H1 (cell line): ENCODE measurements around the gene SEZ6. TPM values are rescaled to one million over a fixed set of nuclear protein-coding genes. Genes with fewer than 3 reads are reported as not detected.
A peak's percentile ranks its signal among the peaks of the same experiment; 100 is the strongest.

Experiments
- ASH2L ChIP-seq: fragments of 200-600, 300-600 bp; sonication (generic); IDR thresholded peaks from one replicate; pipeline ENCODE4 v1.7.1; 2017; ENCODE audit warnings: low read length
- CBX5 ChIP-seq: fragments of 300-800, 300-1000 bp; sonication (generic); IDR thresholded peaks from 2 replicates; pipeline ENCODE4 v1.7.1; 2016; ENCODE audit warnings: antibody characterized with exemption, low read length, low read depth
- CBX8 ChIP-seq: fragments of 300-800, 300-1000 bp; sonication (generic); IDR thresholded peaks from 2 replicates; pipeline ENCODE4 v1.7.1; 2016; ENCODE audit warnings: low read depth, low read length, borderline replicate concordance
- EP300 ChIP-seq, 2 experiments: IDR thresholded peaks; 1 replicate in 1 of 2; 2 replicates in 1 of 2; pipeline ENCODE4 v1.6.1; 2011 to 2012; ENCODE audit warnings: low read depth in 2 of 2, low read length in 2 of 2, mild to moderate bottlenecking in 2 of 2, borderline replicate concordance in 1 of 2, inconsistent platforms in 1 of 2, moderate library complexity in 1 of 2
- GABPA ChIP-seq: IDR thresholded peaks from 2 replicates; pipeline ENCODE4 v1.6.1; 2011; ENCODE audit warnings: mild to moderate bottlenecking, low read length, moderate library complexity, borderline replicate concordance; ENCODE audit not compliant: insufficient read depth
- HDAC2 ChIP-seq, 2 experiments: fragments of 300-600 bp in 1 of 2; sonication (generic) in 1 of 2; IDR thresholded peaks; 2 replicates each; pipeline ENCODE4 v1.6.1; 2011 to 2012; ENCODE audit warnings: low read depth in 2 of 2, low read length in 2 of 2, mild to moderate bottlenecking in 2 of 2, moderate library complexity in 2 of 2, borderline replicate concordance in 1 of 2, inconsistent platforms in 1 of 2
- JUN ChIP-seq: IDR thresholded peaks from 2 replicates; pipeline ENCODE4 v1.6.1; 2011; ENCODE audit warnings: low read depth, mild to moderate bottlenecking, improper control_type of control experiment, low read length
- JUND ChIP-seq: IDR thresholded peaks from 2 replicates; pipeline ENCODE4 v1.6.1; 2011; ENCODE audit warnings: mild to moderate bottlenecking, improper control_type of control experiment, low read length
- MAFK ChIP-seq: IDR thresholded peaks from 2 replicates; pipeline ENCODE4 v1.6.1; 2012; ENCODE audit warnings: low read depth, mild to moderate bottlenecking, improper control_type of control experiment, low read length
- PHF8 ChIP-seq: fragments of 200-600 bp; sonication (generic); conservative IDR thresholded peaks from 2 replicates; pipeline ENCODE4 v1.7.1; 2012; ENCODE audit warnings: low read depth, mild to moderate bottlenecking, inconsistent platforms, low read length, moderate library complexity
- POLR2AphosphoS5 ChIP-seq: IDR thresholded peaks from 2 replicates; pipeline ENCODE4 v1.6.1; 2011; ENCODE audit warnings: low read depth, low read length
- POU5F1 ChIP-seq: IDR thresholded peaks from 2 replicates; pipeline ENCODE4 v1.6.1; 2011; ENCODE audit warnings: low read depth, mild to moderate bottlenecking, low read length, moderate library complexity
- RXRA ChIP-seq: IDR thresholded peaks from 2 replicates; pipeline ENCODE4 v1.6.1; 2011; ENCODE audit warnings: low read depth, mild to moderate bottlenecking, low read length, moderate library complexity; ENCODE audit not compliant: insufficient read depth
- SAP30 ChIP-seq: fragments of 300-600 bp; sonication (generic); IDR thresholded peaks from 2 replicates; pipeline ENCODE4 v1.7.1; 2012; ENCODE audit warnings: low read length, moderate library complexity, mild to moderate bottlenecking, inconsistent platforms; ENCODE audit not compliant: insufficient read depth, insufficient replicate concordance
- SP2 ChIP-seq: IDR thresholded peaks from 2 replicates; pipeline ENCODE4 v1.6.1; 2012; ENCODE audit warnings: mild to moderate bottlenecking, low read length, inconsistent platforms
- SUZ12 ChIP-seq: fragments of 200-600 bp; sonication (generic); IDR thresholded peaks from 2 replicates; pipeline ENCODE4 v1.6.1; 2012; ENCODE audit warnings: mild to moderate bottlenecking, inconsistent platforms, low read length, moderate library complexity, mixed read lengths
- TCF12 ChIP-seq: IDR thresholded peaks from 2 replicates; pipeline ENCODE4 v1.6.1; 2011; ENCODE audit warnings: low read depth, mild to moderate bottlenecking, low read length
- YY1 ChIP-seq: IDR thresholded peaks from 2 replicates; pipeline ENCODE4 v1.6.1; 2011; ENCODE audit warnings: low read depth, mild to moderate bottlenecking, low read length
- polyA plus RNA-seq, 7 experiments: library from polyadenylated mRNA; depleted of rRNA in 3 of 7; stranded (reverse) in 5 of 7; unstranded in 2 of 7; fragments of >200 nt in 5 of 7; fragments of 200-250 nt in 2 of 7; gene quantifications; 1 replicate in 5 of 7; 2 replicates in 1 of 7; 4 replicates in 1 of 7; pipeline versions ENCODE4 v1.2.1 to v1.2.3, GENCODE V29; 2011 to 2013; ENCODE audit warnings: missing spikeins in 2 of 7, mixed read lengths in 2 of 7
- total RNA-seq: library from RNA; stranded (reverse); fragmentation: NEBNext Ultra II Directional; extraction: Animal tissue kit (Norgen Biotek cat#: 25700); gene quantifications from 2 replicates; pipeline ENCODE4 v1.2.1, GENCODE V29; 2021
- TF ChIP-seq, protein P1 (sequence below): IDR thresholded peaks from 2 replicates; pipeline ENCODE4 v1.6.1; 2012; ENCODE audit warnings: low read length, inconsistent platforms
- TF ChIP-seq, protein P2 (sequence below): IDR thresholded peaks from 2 replicates; pipeline ENCODE4 v1.6.1; 2012; ENCODE audit warnings: inconsistent platforms

SEZ6 gene
- total and polyA plus RNA-seq, 2 of the 8 experiments (the other 6 are each of a cell fraction or from before 2014, with no cell fraction given) = 6.9 to 16.1 TPM

DNA sequence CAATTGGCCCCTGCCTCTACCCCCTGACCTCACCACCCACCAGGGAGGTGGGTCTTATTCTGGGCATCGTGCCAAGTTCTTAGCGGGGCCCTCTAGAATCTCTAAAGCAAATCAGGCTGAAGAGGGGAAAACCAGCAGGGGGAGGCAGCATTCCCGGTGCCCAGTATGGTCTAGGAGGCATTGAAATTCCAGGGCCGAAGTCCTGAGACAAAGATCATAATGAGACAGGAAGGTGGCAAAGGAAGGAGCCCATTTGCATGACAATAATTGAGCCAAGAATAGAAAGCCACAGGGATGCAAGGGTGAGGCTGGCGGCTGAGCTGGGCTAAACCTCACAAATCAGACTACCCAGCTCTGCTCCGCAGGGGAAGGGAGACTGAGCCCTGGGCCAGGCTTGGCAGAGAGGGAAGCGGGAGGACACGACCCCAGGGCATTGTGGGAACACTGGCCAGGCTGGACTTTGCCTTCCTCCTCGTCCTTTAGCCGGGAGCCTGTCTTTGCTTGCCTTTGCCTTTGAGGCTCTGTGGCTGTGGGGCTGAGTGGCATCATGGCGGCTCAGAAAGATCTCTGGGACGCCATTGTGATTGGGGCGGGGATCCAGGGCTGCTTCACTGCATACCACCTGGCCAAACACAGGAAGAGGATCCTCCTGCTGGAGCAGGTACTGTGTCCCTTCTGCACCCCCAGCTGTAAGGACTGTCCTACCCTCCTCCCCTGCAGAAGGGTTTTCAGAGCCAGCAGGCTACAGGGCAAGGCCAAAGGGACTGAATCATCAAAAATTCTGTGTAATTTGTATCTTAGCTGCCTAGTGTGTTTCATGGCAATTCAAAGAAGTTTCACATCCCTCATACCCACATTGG, 37.1 kb upstream of the SEZ6 start, which contains the start of gene PIPOX (continued):
- TF ChIP-seq SP2 = no peak
- no peak for TF ChIP-seq MAFK
- no peak for TF ChIP-seq SUZ12
- TF ChIP-seq CBX5 = no peak
- TF ChIP-seq ASH2L = peak; percentile 46
- peak; percentile 83 for TF ChIP-seq YY1
- TF ChIP-seq PHF8 = no peak
- peak; percentile 96 for TF ChIP-seq POU5F1
- no peak for TF ChIP-seq GABPA
- TF ChIP-seq SAP30 = no peak
- peak in 1 of 2 experiments; percentile 85; a peak in 1 of 3 replicates for TF ChIP-seq EP300 (IDR thresholded peaks at IDR 0.05; ENCODE audit: borderline replicate concordance in 1 of 2, low read depth in 2 of 2, low read length in 2 of 2)
- no peak; the same call in 1 of the 2 replicates for TF ChIP-seq JUND
- no peak for TF ChIP-seq RXRA
- no peak; the same call in 1 of the 2 replicates for TF ChIP-seq JUN
- TF ChIP-seq, protein P1, sequence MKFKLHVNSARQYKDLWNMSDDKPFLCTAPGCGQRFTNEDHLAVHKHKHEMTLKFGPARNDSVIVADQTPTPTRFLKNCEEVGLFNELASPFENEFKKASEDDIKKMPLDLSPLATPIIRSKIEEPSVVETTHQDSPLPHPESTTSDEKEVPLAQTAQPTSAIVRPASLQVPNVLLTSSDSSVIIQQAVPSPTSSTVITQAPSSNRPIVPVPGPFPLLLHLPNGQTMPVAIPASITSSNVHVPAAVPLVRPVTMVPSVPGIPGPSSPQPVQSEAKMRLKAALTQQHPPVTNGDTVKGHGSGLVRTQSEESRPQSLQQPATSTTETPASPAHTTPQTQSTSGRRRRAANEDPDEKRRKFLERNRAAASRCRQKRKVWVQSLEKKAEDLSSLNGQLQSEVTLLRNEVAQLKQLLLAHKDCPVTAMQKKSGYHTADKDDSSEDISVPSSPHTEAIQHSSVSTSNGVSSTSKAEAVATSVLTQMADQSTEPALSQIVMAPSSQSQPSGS = 0 out of 2 replicates have a peak, but pooled peaks have one; percentile 54
- peak; percentile 83 for TF ChIP-seq TCF12
- no peak for TF ChIP-seq CBX8
- peak; percentile 71; the same call in 1 of the 2 replicates for TF ChIP-seq POLR2AphosphoS5
- TF ChIP-seq, protein P2, sequence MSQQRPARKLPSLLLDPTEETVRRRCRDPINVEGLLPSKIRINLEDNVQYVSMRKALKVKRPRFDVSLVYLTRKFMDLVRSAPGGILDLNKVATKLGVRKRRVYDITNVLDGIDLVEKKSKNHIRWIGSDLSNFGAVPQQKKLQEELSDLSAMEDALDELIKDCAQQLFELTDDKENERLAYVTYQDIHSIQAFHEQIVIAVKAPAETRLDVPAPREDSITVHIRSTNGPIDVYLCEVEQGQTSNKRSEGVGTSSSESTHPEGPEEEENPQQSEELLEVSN = peak; percentile 43; the same call in 1 of the 2 replicates
- peak; percentile 87 to 94; a peak in 2 of 4 replicates for TF ChIP-seq HDAC2 (IDR thresholded peaks at IDR 0.05; ENCODE audit: borderline replicate concordance in 1 of 2, low read depth in 2 of 2, low read length in 2 of 2)
